ENCODE data around the gene TPGS1.

The TPGS1 gene

GRCh38 chr19:463483-464207 is 43.7 kb upstream of the TPGS1 start:
- no peak for TF ChIP-seq CTCF (IDR thresholded peaks at IDR 0.05)

GRCh38 chr19:464208-464545 is 43.1 kb upstream of the TPGS1 start:
- TF ChIP-seq CTCF (IDR thresholded peaks at IDR 0.05) = no peak

- no peak for TF ChIP-seq CTCF (IDR thresholded peaks at IDR 0.05)
Measured at GRCh38 chr19:465056-465816, 42.1 kb upstream of the TPGS1 start.

- no peak for TF ChIP-seq CTCF (IDR thresholded peaks at IDR 0.05)
Measured at GRCh38 chr19:467554-467953, 39.7 kb upstream of the TPGS1 start.

GRCh38 chr19:468587-469256 is 38.6 kb upstream of the TPGS1 start:
- TF ChIP-seq CTCF (IDR thresholded peaks at IDR 0.05) = no peak

- no peak for TF ChIP-seq CTCF (IDR thresholded peaks at IDR 0.05)
Measured at GRCh38 chr19:469833-470232, 37.5 kb upstream of the TPGS1 start.

- no peak for TF ChIP-seq CTCF (IDR thresholded peaks at IDR 0.05)
Measured at GRCh38 chr19:470701-471100, 36.6 kb upstream of the TPGS1 start.

All from LNCAP (cell line).